ENCODE data around the gene CFAP91.
A peak's percentile ranks its signal among the peaks of the same experiment; 100 is the strongest.

The CFAP91 gene

DNA sequence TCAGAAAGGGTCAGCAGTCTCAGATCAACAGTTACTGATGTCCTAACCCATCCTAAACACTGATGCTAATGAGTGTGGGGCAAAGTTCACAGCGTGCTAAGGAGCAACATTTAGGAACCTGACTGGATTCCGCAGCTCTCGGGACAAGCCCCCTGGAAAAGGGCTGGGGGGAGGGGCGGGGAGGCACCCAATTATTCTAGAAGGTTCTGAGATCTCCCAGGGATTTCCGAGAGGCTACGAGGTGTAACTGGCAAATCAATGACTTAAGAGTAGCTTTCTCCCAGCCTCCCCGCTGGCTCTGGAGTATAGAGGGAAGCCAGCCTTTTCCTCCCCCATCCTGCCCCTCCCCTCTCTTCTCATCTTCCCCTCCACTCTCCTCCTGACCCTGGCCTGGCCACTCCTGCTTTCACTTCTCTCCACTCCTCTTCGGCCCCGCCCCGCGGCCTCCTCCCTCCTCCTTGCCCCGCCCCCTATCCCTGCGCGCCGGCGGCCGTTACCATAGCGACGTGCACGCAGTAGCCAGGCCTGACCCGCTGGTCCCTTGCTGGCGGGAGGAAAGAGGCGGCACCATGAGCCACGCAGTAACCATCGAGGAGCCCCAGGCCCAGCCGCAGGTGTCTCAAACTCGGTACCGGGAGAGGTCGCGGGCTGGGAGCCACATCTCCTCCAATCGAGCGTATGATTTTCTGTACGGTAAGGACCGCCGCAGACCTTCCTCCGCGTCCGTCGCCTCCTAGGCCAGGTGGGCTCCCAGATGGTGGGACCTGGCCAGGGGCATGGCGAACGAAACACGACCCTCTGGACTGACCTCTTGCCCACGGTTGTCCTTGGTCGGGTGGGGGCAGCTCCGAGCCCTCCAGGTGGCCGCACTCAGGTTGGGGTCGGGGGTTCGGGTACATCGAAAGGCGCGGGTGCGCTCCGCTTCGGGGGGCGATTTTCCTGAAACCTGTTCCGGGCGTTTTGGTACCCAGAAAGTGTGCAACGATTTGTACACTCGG is at the start of gene CFAP91:
Gene CFAP91, plus strand, starts transcription at position 493 of the 998 bp plus-strand sequence. Its CDS starts 77 bp downstream, at position 570.
- Histone ChIP-seq H3K27me3 (ENCODE audit: insufficient read depth, low read length) (peaks cover 15% of the 10 kb centered on the region), H3K4me3 (ENCODE audit: low read length) (peak within 1 kb of the TSS; percentile 80), H3K9me3 (ENCODE audit: insufficient read depth, low read depth, low read length) (no peaks in the 10 kb centered on the region), H3K4me1 (ENCODE audit: insufficient read depth, low read length) (peaks cover 4% of the 10 kb centered on the region; the same call in 1 of the 2 replicates), H3K36me3 (ENCODE audit: insufficient read depth, low read depth, low read length) (no peaks in the 10 kb centered on the region), H3K27ac (ENCODE audit: low read length) (no peak within 1 kb of the TSS), H3K9ac (ENCODE audit: low read depth, low read length) (peak within 1 kb of the TSS; percentile 56; the same call in 1 of the 2 replicates)

DNA sequence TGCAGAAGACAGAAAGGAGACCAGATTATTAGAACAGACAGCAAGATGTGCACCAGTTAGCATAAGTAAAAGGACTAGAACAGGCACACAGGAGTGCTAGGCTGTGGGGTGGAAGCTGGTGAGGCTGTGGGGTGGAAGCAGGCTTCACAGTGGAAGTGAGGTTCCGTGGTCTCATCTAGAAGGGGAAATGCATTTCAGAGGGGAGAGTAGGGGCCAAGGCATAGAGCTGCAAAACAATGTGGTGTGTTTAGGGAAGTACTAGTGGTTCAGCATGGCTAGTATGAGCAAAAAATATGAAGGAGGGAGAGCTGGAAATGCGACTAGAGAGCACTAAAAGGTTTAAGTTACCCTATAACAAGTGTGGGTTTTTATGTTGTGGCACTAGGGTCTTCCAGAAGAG is 48.9 kb upstream of the CFAP91 start:
- H3K27ac ChIP-seq (ENCODE audit: low read length), result no peak overlapping the region
- no peak overlapping the region for H3K9ac ChIP-seq (ENCODE audit: low read depth, low read length)
- H3K4me3 ChIP-seq (ENCODE audit: low read length), result no peak overlapping the region
- no peaks in the 10 kb centered on the region for H3K9me3 ChIP-seq (ENCODE audit: insufficient read depth, low read depth, low read length)
- H3K36me3 ChIP-seq (ENCODE audit: insufficient read depth, low read depth, low read length), result no peaks in the 10 kb centered on the region
- no peaks in the 10 kb centered on the region for H3K27me3 ChIP-seq (ENCODE audit: insufficient read depth, low read length)
- H3K4me1 ChIP-seq (ENCODE audit: insufficient read depth, low read length), result no peaks in the 10 kb centered on the region

DNA sequence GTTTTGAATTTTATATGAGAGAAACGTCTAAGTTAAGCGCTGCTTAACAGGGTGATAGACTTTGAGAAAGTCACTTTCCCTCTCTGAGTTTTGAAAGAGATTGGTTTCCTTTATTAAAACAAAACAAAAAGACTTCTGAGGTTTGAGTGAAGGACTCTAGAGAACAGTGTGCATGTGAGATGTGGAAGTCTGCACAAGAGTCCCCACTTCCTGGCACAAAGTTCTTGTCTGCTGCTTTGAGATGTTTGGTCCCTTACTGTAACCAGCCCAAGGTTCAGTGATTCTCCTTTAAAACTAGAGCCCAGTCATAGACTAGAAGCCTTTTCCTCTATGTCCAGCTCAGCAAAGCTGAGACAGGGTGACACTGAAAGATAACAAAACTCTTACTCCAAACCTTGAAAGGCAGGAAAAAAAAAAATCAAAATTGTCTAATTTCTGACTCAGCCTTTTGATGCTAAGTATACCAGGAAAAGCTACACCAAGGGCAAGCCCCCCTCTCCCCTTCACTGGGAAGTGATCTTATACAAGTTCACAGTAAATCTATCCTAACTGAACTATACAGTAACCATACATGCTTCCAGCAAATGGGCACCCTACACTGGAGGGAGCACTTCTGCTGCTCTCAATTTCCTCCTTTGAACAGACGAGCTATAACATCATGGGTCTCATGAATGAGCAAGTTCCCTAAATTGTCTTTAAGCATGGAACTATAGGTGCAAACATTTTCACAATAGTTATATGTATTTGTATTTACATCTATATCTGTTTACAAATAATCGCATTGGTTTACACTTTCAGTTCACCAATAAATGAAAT is 44.7 kb upstream of the CFAP91 start:
- Histone ChIP-seq H3K4me1 (ENCODE audit: insufficient read depth, low read length) (no peaks in the 10 kb centered on the region), H3K27me3 (ENCODE audit: insufficient read depth, low read length) (no peaks in the 10 kb centered on the region), H3K9ac (ENCODE audit: low read depth, low read length) (no peak overlapping the region), H3K36me3 (ENCODE audit: insufficient read depth, low read depth, low read length) (no peaks in the 10 kb centered on the region), H3K27ac (ENCODE audit: low read length) (no peak overlapping the region), H3K4me3 (ENCODE audit: low read length) (no peak overlapping the region), H3K9me3 (ENCODE audit: insufficient read depth, low read depth, low read length) (no peaks in the 10 kb centered on the region)

DNA sequence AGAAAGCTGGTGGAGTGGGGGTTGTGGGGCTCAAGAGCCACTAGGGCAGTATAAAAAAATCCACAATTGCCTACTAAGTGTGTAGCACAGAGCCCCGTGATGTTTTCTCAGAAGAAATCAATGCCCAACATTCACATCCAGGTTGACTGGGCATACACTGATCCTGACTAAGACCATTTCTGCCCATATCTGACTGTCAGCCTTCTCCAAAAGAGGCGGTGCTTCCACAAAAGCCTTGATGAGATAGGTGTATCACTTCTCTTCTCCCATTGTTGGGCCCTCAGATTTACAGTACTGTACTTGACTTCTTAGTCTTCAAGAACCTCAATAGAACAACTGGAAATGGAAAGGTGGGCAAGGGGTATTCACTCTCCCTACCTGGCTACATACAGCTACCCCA is 43.8 kb upstream of the CFAP91 start:
- Histone ChIP-seq H3K27me3 (ENCODE audit: insufficient read depth, low read length) (no peaks in the 10 kb centered on the region), H3K27ac (ENCODE audit: low read length) (no peak overlapping the region), H3K36me3 (ENCODE audit: insufficient read depth, low read depth, low read length) (no peaks in the 10 kb centered on the region), H3K9me3 (ENCODE audit: insufficient read depth, low read depth, low read length) (no peaks in the 10 kb centered on the region), H3K9ac (ENCODE audit: low read depth, low read length) (no peak overlapping the region), H3K4me3 (ENCODE audit: low read length) (no peak overlapping the region), H3K4me1 (ENCODE audit: insufficient read depth, low read length) (no peaks in the 10 kb centered on the region)

DNA sequence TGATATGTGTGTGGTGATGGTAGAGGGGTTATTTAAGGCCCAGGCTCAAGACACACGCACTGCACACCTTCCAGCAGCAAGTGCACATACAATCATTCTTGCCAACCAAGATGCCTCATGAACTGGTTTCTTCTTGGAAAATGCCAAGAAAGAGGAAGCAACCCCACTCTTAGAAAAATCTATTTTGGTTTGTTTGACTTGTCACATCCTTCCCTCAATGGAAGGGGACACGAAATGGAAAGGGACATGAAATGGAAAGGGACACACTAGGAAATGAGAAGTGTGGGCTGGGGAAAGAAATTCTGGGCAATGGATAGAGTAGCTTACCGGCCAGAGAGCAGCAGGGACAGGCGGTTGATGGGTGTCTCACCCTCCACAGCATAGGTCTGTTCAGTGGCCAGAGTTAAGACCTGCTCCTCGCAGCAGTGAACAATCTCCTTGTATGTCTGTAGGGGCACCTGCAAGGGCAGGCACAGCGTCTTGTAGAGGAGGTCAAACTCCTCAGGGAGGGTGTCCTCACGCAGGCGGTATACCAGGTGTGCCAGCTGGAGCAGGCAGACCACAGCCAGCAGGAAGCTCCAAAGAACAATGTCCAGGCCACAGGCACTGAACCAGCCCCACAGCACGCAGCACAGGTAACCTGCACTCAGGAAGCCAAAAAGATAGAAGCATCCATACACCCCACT is 43.1 kb upstream of the CFAP91 start:
- Histone ChIP-seq H3K36me3 (ENCODE audit: insufficient read depth, low read depth, low read length) (no peaks in the 10 kb centered on the region), H3K9ac (ENCODE audit: low read depth, low read length) (no peak overlapping the region), H3K27me3 (ENCODE audit: insufficient read depth, low read length) (no peaks in the 10 kb centered on the region), H3K27ac (ENCODE audit: low read length) (no peak overlapping the region), H3K9me3 (ENCODE audit: insufficient read depth, low read depth, low read length) (no peaks in the 10 kb centered on the region), H3K4me3 (ENCODE audit: low read length) (no peak overlapping the region), H3K4me1 (ENCODE audit: insufficient read depth, low read length) (no peaks in the 10 kb centered on the region)

DNA sequence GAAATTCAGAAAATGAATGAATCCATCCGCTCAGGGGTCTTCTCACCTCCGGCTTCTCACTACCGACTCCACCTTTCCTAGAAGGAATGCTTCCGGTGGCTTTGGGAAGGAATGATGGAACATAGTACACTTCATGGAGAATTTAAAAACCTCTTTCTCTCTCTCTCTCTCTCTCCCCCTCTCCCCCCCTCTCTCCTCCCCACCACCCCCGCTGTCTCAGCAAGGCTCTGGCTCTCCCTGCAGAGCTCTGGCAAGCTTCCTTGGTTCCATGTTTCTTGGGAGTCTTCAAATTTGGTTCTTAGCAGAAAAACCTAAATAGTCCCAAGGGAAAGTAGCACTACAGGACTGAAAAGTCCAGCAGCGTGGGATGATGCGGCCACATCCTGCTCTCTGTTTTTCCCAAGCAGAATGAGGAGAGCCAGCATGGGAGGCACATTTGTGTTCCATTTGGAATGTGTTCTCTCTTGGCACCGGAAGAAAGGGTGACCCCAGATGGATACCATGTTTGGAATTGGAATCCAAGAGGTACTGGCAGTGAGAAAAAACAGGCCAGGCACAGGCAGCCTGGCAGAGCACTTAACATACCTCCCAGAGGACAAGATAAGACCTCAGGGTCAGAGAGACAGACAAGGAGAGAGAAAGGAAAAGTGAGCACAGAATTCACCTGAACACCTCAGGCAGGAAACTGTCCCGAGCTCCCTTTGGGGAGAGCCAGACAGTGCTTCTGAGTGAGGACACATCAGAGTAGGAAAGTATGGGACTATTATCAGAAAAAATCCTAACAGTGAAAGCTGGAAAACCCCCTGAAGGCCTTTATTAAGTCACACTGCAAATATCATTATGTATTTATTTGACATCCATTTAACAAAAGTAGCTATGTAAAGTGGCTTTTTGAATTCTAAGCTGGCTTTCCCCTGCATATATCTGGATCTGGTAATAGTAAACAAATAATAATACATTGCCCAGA is 42.1 kb upstream of the CFAP91 start, which contains the start of gene POPDC2:
Gene POPDC2, minus strand, starts transcription at position 116 of the 967 bp plus-strand sequence. CDS start 166 bp downstream, outside the sequence.
- H3K4me3 ChIP-seq (ENCODE audit: low read length), result no peak within 1 kb of the TSS
- H3K9ac ChIP-seq (ENCODE audit: low read depth, low read length), result no peak within 1 kb of the TSS
- H3K36me3 ChIP-seq (ENCODE audit: insufficient read depth, low read depth, low read length), result no peaks in the 10 kb centered on the region
- H3K27me3 ChIP-seq (ENCODE audit: insufficient read depth, low read length), result no peaks in the 10 kb centered on the region
- H3K9me3 ChIP-seq (ENCODE audit: insufficient read depth, low read depth, low read length), result no peaks in the 10 kb centered on the region
- no peak within 1 kb of the TSS for H3K27ac ChIP-seq (ENCODE audit: low read length)
- H3K4me1 ChIP-seq (ENCODE audit: insufficient read depth, low read length), result no peaks in the 10 kb centered on the region

DNA sequence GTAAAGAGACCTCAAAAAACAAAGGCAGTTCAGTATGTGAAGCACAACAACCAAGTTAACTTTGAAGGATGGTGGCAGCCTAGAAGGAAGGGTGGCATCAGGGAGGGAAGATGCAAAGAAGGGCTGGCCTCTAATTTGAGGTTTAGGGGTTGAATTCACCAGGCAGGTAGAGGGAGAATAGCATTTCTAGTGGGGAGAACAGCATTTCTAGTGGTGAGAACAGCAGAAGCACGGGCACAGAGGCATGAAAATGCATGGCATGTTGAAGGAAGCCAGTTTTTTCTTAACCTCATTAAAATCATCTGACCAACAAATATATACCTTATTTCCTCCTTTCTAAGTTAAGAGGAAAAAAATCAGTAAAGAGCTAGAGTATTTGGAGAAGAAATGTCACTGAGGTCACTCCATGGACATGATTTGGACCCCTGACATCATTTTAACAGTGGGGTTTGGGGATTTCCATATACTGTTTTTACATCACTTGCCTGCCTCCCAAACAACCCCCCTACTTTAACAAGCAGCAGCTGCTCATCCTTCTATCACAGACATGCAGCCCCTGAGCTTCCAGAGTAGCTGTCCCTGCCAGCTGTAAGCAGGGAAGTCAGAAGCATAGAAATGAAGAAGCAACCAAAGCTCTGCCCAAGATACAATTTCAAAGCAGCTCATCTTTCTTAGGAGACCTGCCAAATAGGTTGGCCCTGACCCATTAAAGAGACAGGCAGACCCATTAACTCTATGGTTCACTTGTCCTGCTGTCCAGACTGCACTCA is 40.0 kb upstream of the CFAP91 start:
- H3K9ac ChIP-seq (ENCODE audit: low read depth, low read length), result no peak overlapping the region
- H3K27ac ChIP-seq (ENCODE audit: low read length), result no peak overlapping the region
- H3K9me3 ChIP-seq (ENCODE audit: insufficient read depth, low read depth, low read length), result no peaks in the 10 kb centered on the region
- no peaks in the 10 kb centered on the region for H3K36me3 ChIP-seq (ENCODE audit: insufficient read depth, low read depth, low read length)
- no peak overlapping the region for H3K4me3 ChIP-seq (ENCODE audit: low read length)
- H3K4me1 ChIP-seq (ENCODE audit: insufficient read depth, low read length), result no peaks in the 10 kb centered on the region
- H3K27me3 ChIP-seq (ENCODE audit: insufficient read depth, low read length), result no peaks in the 10 kb centered on the region

DNA sequence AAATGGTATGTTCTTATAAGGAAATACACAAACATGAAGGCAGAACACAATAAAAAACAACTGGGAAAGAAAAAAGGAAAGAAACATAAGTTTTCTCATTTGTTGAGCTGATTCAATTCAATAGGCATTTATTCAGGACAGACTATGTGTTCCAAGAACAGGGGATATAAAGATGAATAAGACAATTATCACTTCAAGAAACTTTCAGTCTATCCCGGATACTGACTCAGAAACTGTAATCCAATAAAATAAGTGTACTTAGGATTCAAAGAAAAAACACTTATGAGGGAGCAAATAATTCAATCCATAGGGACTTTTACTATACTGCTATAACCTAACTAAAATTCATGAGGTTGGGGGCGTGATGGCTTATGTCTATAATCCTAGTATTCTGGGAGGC is 38.9 kb upstream of the CFAP91 start:
- H3K27ac ChIP-seq (ENCODE audit: low read length), result no peak overlapping the region
- no peaks in the 10 kb centered on the region for H3K27me3 ChIP-seq (ENCODE audit: insufficient read depth, low read length)
- H3K4me1 ChIP-seq (ENCODE audit: insufficient read depth, low read length), result no peaks in the 10 kb centered on the region
- no peaks in the 10 kb centered on the region for H3K9me3 ChIP-seq (ENCODE audit: insufficient read depth, low read depth, low read length)
- peaks cover 6% of the 10 kb centered on the region for H3K36me3 ChIP-seq (ENCODE audit: insufficient read depth, low read depth, low read length)
- H3K4me3 ChIP-seq (ENCODE audit: low read length), result no peak overlapping the region
- no peak overlapping the region for H3K9ac ChIP-seq (ENCODE audit: low read depth, low read length)

DNA sequence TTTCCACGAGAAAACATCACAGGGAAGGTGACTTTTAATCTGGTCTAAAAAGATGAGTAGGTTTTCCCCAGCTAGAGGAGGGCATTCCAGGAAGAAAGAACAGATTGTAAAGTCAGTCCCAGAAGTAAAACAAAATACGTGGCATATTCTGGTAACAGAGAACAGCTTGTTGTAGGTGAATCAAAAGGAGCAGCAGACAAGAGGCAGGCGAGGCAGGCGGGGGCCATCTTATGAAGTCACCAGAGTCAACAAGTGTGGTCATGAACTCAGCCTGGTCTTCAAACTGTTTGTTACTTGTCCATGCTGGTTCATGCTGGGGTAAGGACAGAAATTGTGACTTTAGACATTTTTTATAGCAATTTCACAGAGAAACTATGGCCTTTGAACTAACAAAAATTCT is 38.5 kb upstream of the CFAP91 start:
- Histone ChIP-seq H3K9me3 (ENCODE audit: insufficient read depth, low read depth, low read length) (no peaks in the 10 kb centered on the region), H3K4me1 (ENCODE audit: insufficient read depth, low read length) (no peaks in the 10 kb centered on the region), H3K4me3 (ENCODE audit: low read length) (no peak overlapping the region), H3K27me3 (ENCODE audit: insufficient read depth, low read length) (no peaks in the 10 kb centered on the region), H3K27ac (ENCODE audit: low read length) (no peak overlapping the region), H3K9ac (ENCODE audit: low read depth, low read length) (no peak overlapping the region), H3K36me3 (ENCODE audit: insufficient read depth, low read depth, low read length) (peaks cover 11% of the 10 kb centered on the region)

DNA sequence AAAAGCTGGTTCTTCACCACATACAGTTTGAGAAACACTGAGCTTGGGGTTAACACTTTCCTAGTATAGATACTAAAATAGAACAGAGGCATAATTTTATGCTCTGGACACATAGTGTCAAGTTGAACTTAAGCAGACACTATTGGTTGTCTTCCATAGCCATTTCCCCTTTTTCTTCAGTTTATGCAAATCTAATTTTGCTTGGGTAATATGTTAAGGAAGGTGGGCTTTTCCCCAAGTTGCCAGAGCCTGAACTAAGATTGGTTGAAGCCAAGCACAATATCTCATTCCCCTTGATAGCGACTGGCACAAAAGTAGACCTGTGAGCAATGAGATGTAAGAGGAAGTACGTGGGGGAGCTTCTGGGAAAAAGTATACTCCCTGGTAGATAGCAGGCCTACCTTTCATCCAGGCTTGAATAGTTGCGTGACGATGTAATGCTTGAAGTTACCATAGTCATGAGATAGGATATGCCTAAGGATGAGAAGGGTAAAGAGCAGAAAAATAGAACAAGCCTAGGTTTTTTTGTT is 37.9 kb upstream of the CFAP91 start:
- no peak overlapping the region for H3K27ac ChIP-seq (ENCODE audit: low read length)

More for the DNA sequence above, 37.9 kb upstream of the CFAP91 start:
- H3K4me3 ChIP-seq (ENCODE audit: low read length), result no peak overlapping the region
- H3K9ac ChIP-seq (ENCODE audit: low read depth, low read length), result no peak overlapping the region
- H3K36me3 ChIP-seq (ENCODE audit: insufficient read depth, low read depth, low read length), result peaks cover 16% of the 10 kb centered on the region
- H3K27me3 ChIP-seq (ENCODE audit: insufficient read depth, low read length), result no peaks in the 10 kb centered on the region
- H3K4me1 ChIP-seq (ENCODE audit: insufficient read depth, low read length), result no peaks in the 10 kb centered on the region
- H3K9me3 ChIP-seq (ENCODE audit: insufficient read depth, low read depth, low read length), result no peaks in the 10 kb centered on the region
